K562 (cell line): ENCODE data around the gene ARHGAP29. TPM values are rescaled to one million over a fixed set of nuclear protein-coding genes. Genes with fewer than 3 reads are reported as not detected.

Experiments
- ATAC-seq: fragments of 200-7000 bp; cut with Tn5 transposase; 3 replicates; pipeline ENCODE4 v1.9.1; 2020; ENCODE audit warnings: moderate library complexity
- BruUV-seq: library from RNA; stranded (reverse); fragments of 400-500 nt; replicated peaks from 2 replicates; lab custom pipeline; 2021; lab: Mats Ljungman, UMichigan
- CTCF ChIA-PET: fragments of 300-600 bp; formaldehyde crosslinking; extraction: SDS; loops from one replicate; lab custom pipeline; 2021; ENCODE audit warnings: low intra/inter-chr PET ratio; lab: Yijun Ruan, JAX
- POLR2A ChIA-PET: fragments of 300-600, 350-650 bp; sonication (Branson Sonifier 250); formaldehyde crosslinking; extraction: SDS; loops from one replicate; lab custom pipeline; 2021; ENCODE audit warnings: antibody characterized with exemption, inconsistent platforms; lab: Yijun Ruan, JAX
- DNase-seq, 4 experiments: peaks; one replicate each; pipeline versions ENCODE4 v3.0.0 to v3.0.0-alpha.2; 2011 to 2018; ENCODE audit warnings: low spot score in 3 of 4, mixed read lengths in 3 of 4; ENCODE audit errors: extremely low read depth in 1 of 4
- FAIRE-seq: peaks from 2 replicates; lab custom pipeline; 2011; peaks lifted over from hg19 to GRCh38; lab: Jason Lieb, UNC
- H2AFZ ChIP-seq: 2 replicates; pipeline ENCODE4 v1.6.0; 2011; ENCODE audit warnings: low read depth, low read length, control low read depth, inconsistent platforms
- H3K27ac ChIP-seq: fragments of 200-600 bp; 3 replicates; pipeline ENCODE4 v1.8.0; 2011; ENCODE audit warnings: low read depth, mild to moderate bottlenecking, control low read depth, inconsistent platforms, low read length, moderate library complexity, mixed read lengths; ENCODE audit errors: extremely low read depth
- H3K27me3 ChIP-seq, 2 experiments: fragments of 300-600 bp in 1 of 2; 2 replicates in 1 of 2; 3 replicates in 1 of 2; pipeline versions ENCODE4 v1.6.0 to v1.8.0; 2011; ENCODE audit warnings: inconsistent platforms in 2 of 2, low read length in 2 of 2, mild to moderate bottlenecking in 1 of 2, mixed read lengths in 1 of 2, moderate library complexity in 1 of 2; ENCODE audit not compliant: control insufficient read depth in 2 of 2, insufficient read depth in 2 of 2
- H3K36me3 ChIP-seq: fragments of 300-600 bp; 3 replicates; pipeline ENCODE4 v1.8.0; 2011; ENCODE audit warnings: mild to moderate bottlenecking, low read length, inconsistent platforms; ENCODE audit not compliant: control insufficient read depth, insufficient read depth
- H3K4me1 ChIP-seq, 2 experiments: fragments of 200-600 bp in 1 of 2; replicated peaks in 1 of 2; 2 replicates in 1 of 2; 3 replicates in 1 of 2; pipeline versions ENCODE4 v1.5.1 to v1.8.0; 2011; ENCODE audit warnings: inconsistent platforms in 2 of 2, low read length in 2 of 2, mild to moderate bottlenecking in 1 of 2, mixed read lengths in 1 of 2, moderate library complexity in 1 of 2; ENCODE audit not compliant: control insufficient read depth in 2 of 2, insufficient read depth in 2 of 2
- H3K4me2 ChIP-seq: 2 replicates; pipeline ENCODE4 v1.6.1; 2011; ENCODE audit warnings: low read length, control low read depth, inconsistent platforms, mixed read lengths; ENCODE audit not compliant: insufficient read depth
- H3K4me3 ChIP-seq: fragments of 200-600 bp; sonication (generic), shearing (Covaris generic); 2 replicates; pipeline ENCODE4 v1.5.1; 2016; ENCODE audit warnings: control low read depth, inconsistent platforms
- H3K79me2 ChIP-seq: fragments of 200-600 bp; 3 replicates; pipeline ENCODE4 v1.8.0; 2011; ENCODE audit warnings: low read length, inconsistent platforms; ENCODE audit not compliant: control insufficient read depth, insufficient read depth
- H3K9ac ChIP-seq, 2 experiments: 2 replicates each; pipeline versions ENCODE4 v1.6.0 to v1.6.1; 2011; ENCODE audit warnings: low read depth in 2 of 2, low read length in 2 of 2, control low read depth in 1 of 2, inconsistent platforms in 1 of 2, mild to moderate bottlenecking in 1 of 2, mixed read lengths in 1 of 2; ENCODE audit not compliant: insufficient read depth in 1 of 2
- H3K9me1 ChIP-seq: one replicate; pipeline ENCODE4 v1.6.0; 2011; ENCODE audit warnings: inconsistent platforms, mild to moderate bottlenecking, low read length, moderate library complexity; ENCODE audit not compliant: control insufficient read depth, insufficient read depth
- H3K9me3 ChIP-seq: replicated peaks from 2 replicates; pipeline ENCODE4 v1.5.1; 2011; ENCODE audit warnings: low read depth, low read length, inconsistent platforms; ENCODE audit not compliant: control insufficient read depth, insufficient read depth
- H4K20me1 ChIP-seq: replicated peaks from 2 replicates; pipeline ENCODE4 v1.6.1; 2011; ENCODE audit warnings: low read length, inconsistent platforms, mixed read lengths; ENCODE audit not compliant: control insufficient read depth, insufficient read depth
- GATAD2A ChIP-seq: fragments of 450-650 bp; IDR thresholded peaks from 2 replicates; pipeline ENCODE4 v1.6.1; 2017
- NR2C1 ChIP-seq, 2 experiments: fragments of 450-650 bp; IDR thresholded peaks; 2 replicates each; pipeline ENCODE4 v1.6.1; 2017; ENCODE audit warnings: mild to moderate bottlenecking in 2 of 2, antibody characterized with exemption in 1 of 2, inconsistent platforms in 1 of 2, missing compliant biosample characterization in 1 of 2, missing genetic modification characterization in 1 of 2
- NR3C1 ChIP-seq: sonication (generic); formaldehyde crosslinking; IDR thresholded peaks from 2 replicates; pipeline ENCODE4 v1.8.1; 2022; ENCODE audit warnings: missing genetic modification reagents
- PTRF ChIP-seq: fragments of 450-650 bp; IDR thresholded peaks from 2 replicates; pipeline ENCODE4 v1.6.1; 2016; ENCODE audit warnings: mild to moderate bottlenecking, missing genetic modification characterization, missing compliant biosample characterization
- RFX7 ChIP-seq: fragments of 250-450 bp; sonication (Bioruptor Pico); IDR thresholded peaks from 2 replicates; pipeline ENCODE4 v1.5.1; 2021; ENCODE audit warnings: mild to moderate bottlenecking
- SIN3A ChIP-seq, 2 experiments: fragments of 150-350 bp in 1 of 2; IDR thresholded peaks; 2 replicates each; pipeline ENCODE4 v1.6.1; 2011 to 2016; ENCODE audit warnings: borderline replicate concordance in 2 of 2, low read depth in 2 of 2, low read length in 2 of 2, mild to moderate bottlenecking in 2 of 2, moderate library complexity in 2 of 2; ENCODE audit not compliant: control insufficient read depth in 1 of 2
- STAT5A ChIP-seq: IDR thresholded peaks from 2 replicates; pipeline ENCODE4 v1.6.1; 2012; ENCODE audit warnings: low read length, inconsistent platforms, borderline replicate concordance
- ZKSCAN8 ChIP-seq: fragments of 200-800 bp; sonication (Bioruptor generic); IDR thresholded peaks from 2 replicates; pipeline ENCODE4 v1.6.1; 2016; ENCODE audit warnings: missing genetic modification characterization, missing compliant biosample characterization
- ZNF3 ChIP-seq: fragments of 250-450 bp; sonication (Bioruptor Pico); IDR thresholded peaks from 2 replicates; pipeline ENCODE4 v1.5.0; 2021; ENCODE audit warnings: mild to moderate bottlenecking, moderate library complexity
- ZNF644 ChIP-seq: fragments of 200-800 bp; sonication (Bioruptor generic); IDR thresholded peaks from 2 replicates; pipeline ENCODE4 v1.6.1; 2016; ENCODE audit warnings: low read depth, missing genetic modification characterization, missing compliant biosample characterization
- WGBS: fragments of 100-300 bp; shearing (Covaris generic); methylation state at CpG from one replicate; pipeline ENCODE4 v1.1.6; 2016; ENCODE audit warnings: low coverage, mixed read lengths; ENCODE audit not compliant: insufficient coverage; ENCODE audit errors: missing lambda C conversion rate; 5-methylcytosine and 5-hydroxymethylcytosine counted together
- in situ Hi-C: fragments of 300-500 bp; cut with MboI; formaldehyde crosslinking; loops from 4 replicates; pipeline ENCODE4 v1.15.0; 2018; ENCODE audit warnings: inconsistent platforms, mixed read lengths
- intact Hi-C: fragments of 100-400 bp; cut with micrococcal nuclease; formaldehyde crosslinking; loops from 2 replicates; pipeline ENCODE4 v1.14.2; 2022
- polyA plus RNA-seq, 8 experiments: library from polyadenylated mRNA; depleted of rRNA in 4 of 8; stranded (reverse) in 5 of 8; unstranded in 3 of 8; fragments of >200 nt; fragmentation: Nextera tagmentation in 2 of 8; fragmentation: Illumina TruSeq in 1 of 8; extraction: Ambion mirVana in 2 of 8; extraction: Trizol in 1 of 8; gene quantifications; 2 replicates each; pipeline versions ENCODE4 v1.2.1 to v1.2.3, GENCODE V29; 2011 to 2014; ENCODE audit warnings: inconsistent platforms in 1 of 8, missing spikeins in 1 of 8
- total RNA-seq, 7 experiments: library from RNA; depleted of rRNA in 6 of 7; stranded (reverse); fragments of >200 nt in 6 of 7; fragmentation: Illumina TruSeq in 2 of 7; extraction: Trizol in 2 of 7; gene quantifications; 2 replicates each; pipeline versions ENCODE4 v1.2.1 to v1.2.3, GENCODE V29; 2011 to 2021; ENCODE audit warnings: low replicate concordance in 1 of 7

Gene ARHGAP29
- total and polyA plus RNA-seq, 9 of the 15 experiments (the other 6 are each of a cell fraction or from before 2014, with no cell fraction given) = under 0.01 to 0.13 (median 0.02) TPM; not detected in 5

DNA sequence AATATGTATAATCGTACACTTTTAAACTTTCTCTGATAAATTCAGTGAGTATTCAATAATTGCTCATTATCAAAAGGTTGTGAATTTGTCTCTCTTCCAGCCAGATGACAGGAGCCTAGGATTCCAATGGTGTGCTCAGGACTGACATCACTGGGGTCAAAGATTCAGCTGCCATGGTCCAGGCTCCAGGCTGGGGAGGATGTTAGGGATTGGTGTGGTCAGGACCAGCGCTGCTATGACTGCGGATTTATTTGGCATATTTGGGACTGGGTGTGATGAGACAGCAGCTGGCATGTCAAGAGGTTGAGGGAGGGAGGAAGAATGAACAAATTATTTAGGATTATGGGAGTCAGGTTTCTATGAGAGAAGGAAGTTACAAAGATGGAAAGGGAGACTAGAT is 68.3 kb downstream of the ARHGAP29 start:
- in situ Hi-C loops = no loop called here
- Histone ChIP-seq H4K20me1 (no peaks in the 10 kb centered on the region), H3K4me2 (no peak overlapping the region), H3K9me3 (no peaks in the 10 kb centered on the region), H2AFZ (no peak overlapping the region), H3K27ac (no peak overlapping the region), H3K9me1 (no peaks in the 10 kb centered on the region), H3K4me3 (no peak overlapping the region), H3K27me3 (no peaks in the 10 kb centered on the region), H3K9ac (no peak overlapping the region), H3K36me3 (no peaks in the 10 kb centered on the region), H3K79me2 (no peaks in the 10 kb centered on the region), H3K4me1 (no peaks in the 10 kb centered on the region)
- WGBS = 2% methylated on average over 3 of the region's 3 CpGs
- ATAC-seq (no peak), DNase-seq (no peak), FAIRE-seq (no peak)
- ChIA-PET CTCF (no interaction called here), POLR2A (no interaction called here)
- no TSS peak for BruUV-seq
- intact Hi-C loops = no loop called here
- TF ChIP-seq ZNF3 (CRISPR knock-in tag) (no peak), PTRF (tag) (no peak), ZNF644 (tag) (no peak), ZKSCAN8 (CRISPR knock-in tag) (no peak), SIN3A (IDR thresholded peaks at IDR 0.05; ENCODE audit: borderline replicate concordance in 2 of 2, control insufficient read depth in 1 of 2, low read depth in 2 of 2, low read length in 2 of 2) (no peak), GATAD2A (no peak), NR2C1 (IDR thresholded peaks at IDR 0.05) (no peak), NR2C1 (tag; IDR thresholded peaks at IDR 0.05) (no peak), STAT5A (no peak), RFX7 (CRISPR knock-in tag) (no peak), NR3C1 (CRISPR knock-in tag) (no peak)
